Iris pigment epithelial cell (primary cell): ENCODE measurements around the gene ADGRL3.
"Not testable (repeated sequence)": the region's sequence is repeated elsewhere in the genome, so short reads cannot be mapped to it uniquely, and the experiment has no call there.

Experiments
- DNase-seq: peaks from one replicate; pipeline ENCODE4 v3.0.0-alpha.2; 2011; ENCODE audit warnings: low read depth

Gene ADGRL3

DNA sequence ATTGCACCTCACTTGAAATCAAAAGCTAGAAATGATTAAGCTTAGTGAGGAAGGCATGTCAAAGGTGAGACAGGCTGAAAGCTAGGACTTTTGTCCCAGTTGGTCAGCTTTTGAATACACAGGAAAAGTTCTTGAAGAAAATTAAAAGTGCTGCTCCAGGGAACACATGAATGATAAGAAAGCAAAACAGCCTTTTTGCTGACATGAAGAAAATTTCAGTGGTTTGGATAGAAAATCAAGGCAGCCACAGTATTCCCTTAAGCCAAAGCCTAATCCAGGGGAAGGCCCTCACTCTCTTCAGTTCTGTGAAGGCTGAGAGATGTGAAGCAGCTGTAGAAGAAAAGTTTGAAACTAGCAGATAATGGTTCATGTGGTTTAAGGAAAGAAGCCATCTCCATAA is 150.8 kb downstream of the ADGRL3 start:
- no peak for DNase-seq

DNA sequence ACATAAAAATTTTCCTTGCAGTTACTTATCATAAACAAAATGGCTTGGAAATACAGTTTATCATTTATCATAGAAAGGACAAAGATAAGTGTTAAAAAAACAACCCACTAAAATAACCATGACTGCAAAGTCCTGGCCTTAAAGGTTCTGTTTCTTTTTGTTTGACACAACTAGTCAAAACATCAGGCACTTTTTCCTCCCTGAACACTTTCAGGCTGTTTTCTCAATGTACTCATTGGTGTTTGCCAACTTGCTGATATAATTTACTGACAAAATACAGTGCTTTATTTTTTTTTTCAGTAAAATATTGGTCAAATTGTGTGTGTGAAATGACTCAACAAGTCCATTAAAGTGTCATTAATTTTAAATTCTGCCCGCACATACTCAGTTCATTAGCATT is 156.6 kb downstream of the ADGRL3 start:
- DNase-seq, result no peak

DNA sequence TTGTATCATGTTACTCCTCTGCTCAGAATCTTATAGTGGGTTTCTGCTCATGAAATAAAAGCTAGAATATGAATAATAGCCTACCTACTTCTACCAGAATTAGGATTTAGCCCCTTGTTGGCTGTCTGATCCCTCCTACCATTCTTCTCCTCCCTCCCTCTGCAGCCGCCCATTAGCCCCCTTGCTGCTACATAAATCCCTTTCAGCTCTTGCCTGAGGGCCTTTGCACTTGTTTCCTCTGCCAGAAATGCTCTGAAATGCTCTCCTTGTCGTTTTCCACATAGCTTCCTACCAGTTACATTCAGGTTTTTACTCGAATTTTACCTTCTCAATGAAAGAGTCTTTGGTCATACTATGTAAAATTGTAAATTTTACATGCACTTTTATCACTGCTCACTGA is 159.2 kb downstream of the ADGRL3 start:
- DNase-seq, result no peak

DNA sequence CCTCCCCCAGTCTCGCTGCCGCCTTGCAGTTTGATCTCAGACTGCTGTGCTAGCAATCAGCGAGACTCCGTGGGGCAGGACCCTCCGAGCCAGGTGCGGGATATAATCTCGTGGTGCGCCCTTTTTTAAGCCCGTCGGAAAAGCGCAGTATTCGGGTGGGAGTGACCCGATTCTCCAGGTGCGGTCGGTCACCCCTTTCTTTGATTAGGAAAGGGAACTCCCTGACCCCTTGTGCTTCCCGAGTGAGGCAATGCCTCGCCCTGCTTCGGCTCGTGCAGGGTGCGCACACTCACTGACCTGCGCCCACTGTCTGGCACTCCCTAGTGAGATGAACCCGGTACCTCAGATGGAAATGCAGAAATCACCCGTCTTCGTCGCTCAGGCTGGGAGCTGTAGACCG is 172.7 kb downstream of the ADGRL3 start:
- not testable (repeated sequence) for DNase-seq

DNA sequence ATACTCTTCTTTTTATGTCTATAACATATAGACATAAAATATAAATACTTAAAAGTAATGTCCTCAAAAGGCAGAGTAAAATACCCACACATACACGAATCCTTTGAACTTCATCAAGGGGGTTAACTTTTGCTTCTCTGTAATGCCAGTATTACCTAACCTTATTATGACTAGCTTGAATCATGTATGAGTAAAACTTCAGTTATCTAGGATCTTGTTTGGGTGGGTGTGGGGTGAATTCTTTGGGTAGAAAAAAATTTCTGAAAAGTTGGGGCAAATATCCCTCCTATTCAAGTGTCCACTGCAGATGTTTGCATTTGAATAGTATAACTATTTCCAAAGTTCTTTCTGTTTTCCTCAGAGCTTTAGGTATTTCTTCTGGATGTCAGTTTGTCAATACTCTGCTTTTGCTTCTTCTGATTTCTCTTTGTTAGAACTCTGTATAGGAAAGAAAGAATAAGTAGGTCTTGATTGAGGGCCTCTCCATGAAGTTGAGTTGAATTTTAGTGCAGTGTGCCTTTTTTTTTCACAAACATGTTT is 173.8 kb downstream of the ADGRL3 start:
- DNase-seq, result peak; percentile 78

DNA sequence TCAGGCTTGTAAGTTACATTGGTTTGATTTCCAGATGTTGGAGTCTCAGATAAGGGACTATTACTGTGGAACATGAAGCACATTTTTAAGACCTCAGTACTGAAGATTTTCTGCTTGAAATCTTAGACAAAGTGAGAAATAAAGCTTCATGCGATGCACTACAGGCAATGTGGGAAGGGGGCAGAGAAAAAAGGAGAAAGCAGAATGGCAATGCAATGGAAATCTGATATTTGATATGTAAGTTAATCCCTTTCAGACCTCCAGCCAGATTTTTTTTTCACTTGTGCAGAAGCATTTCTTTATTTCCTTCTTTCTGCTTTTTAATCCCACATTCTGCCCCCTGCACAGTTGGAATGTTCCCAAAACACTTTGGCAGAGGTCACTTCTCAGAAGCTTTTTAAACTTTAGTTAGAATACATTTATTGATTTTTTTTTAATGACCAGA is 174.3 kb downstream of the ADGRL3 start:
- peak; percentile 75 for DNase-seq

DNA sequence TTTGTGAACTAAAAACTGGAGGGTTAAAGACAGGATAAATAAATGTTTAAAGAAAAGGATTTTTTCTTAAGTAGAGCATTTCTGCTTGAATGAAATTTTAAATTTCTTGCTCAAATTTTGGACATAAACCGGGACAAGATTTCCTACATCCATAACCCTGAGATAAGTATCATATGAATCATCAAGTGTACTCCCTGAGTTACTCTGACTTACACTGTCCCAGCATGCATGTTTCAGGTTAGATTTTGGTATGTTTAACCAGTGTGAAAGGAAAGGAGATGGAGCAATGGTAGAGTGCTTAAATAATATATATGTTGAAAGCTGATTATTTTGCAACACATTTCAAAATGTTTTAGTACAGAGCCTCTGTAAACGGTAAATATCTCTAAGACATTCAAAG is 175.2 kb downstream of the ADGRL3 start:
- peak; percentile 42 for DNase-seq

DNA sequence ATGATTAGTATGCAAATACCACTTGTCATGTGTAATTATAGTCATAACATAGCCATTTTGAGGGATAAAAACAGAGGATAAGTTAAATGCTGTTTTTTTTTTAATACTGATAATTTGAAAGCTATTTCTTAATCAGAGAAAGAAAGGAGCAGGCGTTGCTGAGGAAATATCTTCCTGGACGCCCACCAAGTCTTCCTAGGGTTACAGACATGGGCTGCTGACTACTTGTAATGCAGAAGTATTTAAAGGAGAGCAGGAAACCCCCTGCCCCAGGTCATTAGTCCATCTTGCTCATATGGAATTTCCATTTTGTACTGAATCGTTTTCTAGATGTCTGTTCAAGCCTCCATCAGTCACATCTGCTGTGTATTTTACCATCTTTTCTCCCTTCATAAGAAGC is 176.2 kb downstream of the ADGRL3 start:
- DNase-seq, result peak; percentile 5

DNA sequence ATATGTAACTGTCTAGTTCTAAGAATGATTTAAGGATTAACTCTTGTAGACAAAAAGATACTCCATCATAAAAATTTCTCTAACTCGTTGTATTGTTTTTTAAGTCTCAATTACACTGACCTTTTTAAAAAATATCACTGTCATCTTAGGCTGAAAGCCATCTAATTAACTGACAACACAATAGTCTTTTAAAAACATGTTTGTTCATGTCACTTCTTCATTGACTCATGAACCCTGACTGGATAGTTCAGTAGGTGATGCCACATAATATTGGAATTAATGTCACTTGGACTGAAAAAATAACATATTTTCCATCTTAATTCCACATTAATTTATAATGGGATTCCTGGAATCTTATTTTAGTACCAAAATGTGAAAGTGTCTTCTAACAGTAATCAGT is 179.3 kb downstream of the ADGRL3 start:
- no peak for DNase-seq

DNA sequence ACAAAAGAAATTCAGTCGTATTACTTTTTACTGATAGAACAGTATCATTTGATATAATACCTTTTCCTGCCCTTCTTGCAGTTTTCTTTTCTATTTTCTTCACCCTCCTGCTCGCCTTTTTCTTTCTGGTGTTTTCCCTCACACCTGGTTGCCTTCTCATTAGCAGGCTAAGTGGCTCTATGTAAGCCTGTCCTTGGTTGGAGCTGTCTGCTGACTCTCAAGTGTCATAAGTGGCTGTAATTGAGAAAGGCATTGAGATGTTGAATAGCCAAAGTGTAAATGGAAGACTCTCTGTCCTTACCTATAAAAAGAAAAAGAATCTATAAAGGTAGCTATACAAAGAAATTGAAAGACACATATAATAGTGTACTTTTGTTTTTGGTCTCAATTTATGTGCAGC is 180.7 kb downstream of the ADGRL3 start:
- DNase-seq, result no peak

DNA sequence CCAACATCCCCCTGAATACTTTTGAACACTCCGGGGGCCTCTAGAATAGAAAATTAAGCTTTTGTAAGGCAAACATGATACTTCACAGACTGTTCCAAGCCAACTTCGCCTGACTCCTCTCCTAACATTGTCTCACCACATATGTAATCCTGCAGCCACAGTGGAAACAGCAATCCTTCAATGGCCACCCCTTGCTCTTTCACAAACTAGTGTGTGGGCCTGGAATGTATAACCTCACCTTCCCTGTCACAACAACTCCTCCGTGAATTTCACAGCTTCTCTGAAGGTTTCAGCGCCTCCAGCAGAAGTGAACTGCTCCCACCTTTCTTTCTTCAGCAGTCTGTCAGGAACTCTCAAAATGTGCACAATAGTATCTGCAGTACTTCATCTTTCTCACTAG is 185.1 kb downstream of the ADGRL3 start:
- DNase-seq, result no peak

DNA sequence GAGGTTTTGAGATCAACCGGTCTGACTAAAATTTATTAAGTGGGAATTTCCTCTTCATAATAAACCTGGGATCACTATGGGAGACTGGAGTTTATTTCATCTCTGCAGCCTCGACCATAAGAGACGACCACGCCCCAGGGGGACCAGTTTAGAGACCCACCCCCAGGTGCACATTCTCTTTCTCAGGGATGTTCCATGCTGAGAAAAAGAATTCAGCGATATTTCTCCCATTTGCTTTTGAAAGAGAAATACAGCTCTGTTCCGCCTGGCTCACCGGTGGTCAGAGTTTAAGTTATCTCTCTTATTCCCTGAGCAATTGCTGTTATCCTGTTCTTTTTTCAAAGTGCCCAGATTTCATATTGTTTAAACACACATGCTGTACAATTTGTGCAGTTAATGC is 187.2 kb downstream of the ADGRL3 start:
- DNase-seq, result not testable (repeated sequence)

DNA sequence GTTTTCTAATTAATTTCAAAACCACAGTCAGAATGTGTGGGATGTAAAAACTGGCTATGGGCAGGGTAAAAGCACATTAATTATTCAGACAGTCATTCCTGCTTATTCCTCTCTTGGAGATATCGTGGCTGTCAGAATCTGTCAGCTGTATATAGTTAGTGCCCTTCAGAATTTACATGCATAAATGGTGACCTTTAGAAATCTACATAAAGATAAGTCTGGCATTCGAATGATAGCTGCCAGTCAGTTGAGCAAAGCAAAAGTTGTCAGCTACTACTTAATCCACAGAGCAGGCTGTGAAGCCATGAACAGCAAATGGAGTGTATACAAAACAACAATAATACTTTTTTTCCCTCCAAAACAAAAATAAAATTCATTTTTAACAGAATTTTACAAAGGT is 189.5 kb downstream of the ADGRL3 start:
- DNase-seq, result no peak

DNA sequence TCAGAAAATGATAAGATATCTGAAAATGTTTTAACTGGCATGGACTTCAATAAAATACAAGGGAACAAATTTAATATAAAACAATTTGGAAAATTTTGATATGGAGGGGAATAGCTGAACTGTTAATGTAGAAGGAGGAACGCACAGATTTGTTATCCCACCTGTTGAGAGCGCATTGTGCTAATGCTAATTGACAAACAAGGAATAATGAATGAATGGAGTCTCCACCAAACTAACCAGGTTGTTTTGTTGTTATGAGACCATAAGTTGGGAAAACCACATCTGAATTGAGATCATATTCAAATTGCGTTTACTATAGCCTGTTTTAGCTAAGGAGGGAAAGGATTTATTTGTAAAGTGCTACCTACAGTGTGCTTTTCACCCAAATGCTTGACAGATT is 195.6 kb downstream of the ADGRL3 start:
- no peak for DNase-seq

DNA sequence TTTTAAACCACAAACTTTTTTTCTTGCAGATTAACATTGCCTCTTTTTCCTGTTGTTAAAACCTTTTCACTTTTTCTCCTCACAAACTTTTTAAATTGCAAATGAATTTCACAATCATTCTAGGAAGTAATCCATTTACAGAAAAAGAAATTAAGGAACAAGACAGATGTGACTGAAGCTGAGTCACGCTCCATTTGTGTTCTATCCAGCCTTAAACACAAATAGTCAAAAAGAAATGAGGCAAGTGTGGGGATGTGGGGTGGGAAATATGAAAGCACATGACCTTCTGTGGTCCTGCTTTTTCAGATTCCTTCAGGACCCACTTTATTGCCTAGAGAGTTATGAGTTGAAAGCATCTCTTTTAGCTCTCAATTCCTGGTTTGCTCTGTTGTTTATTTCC is 197.0 kb downstream of the ADGRL3 start:
- peak; percentile 31 for DNase-seq

DNA sequence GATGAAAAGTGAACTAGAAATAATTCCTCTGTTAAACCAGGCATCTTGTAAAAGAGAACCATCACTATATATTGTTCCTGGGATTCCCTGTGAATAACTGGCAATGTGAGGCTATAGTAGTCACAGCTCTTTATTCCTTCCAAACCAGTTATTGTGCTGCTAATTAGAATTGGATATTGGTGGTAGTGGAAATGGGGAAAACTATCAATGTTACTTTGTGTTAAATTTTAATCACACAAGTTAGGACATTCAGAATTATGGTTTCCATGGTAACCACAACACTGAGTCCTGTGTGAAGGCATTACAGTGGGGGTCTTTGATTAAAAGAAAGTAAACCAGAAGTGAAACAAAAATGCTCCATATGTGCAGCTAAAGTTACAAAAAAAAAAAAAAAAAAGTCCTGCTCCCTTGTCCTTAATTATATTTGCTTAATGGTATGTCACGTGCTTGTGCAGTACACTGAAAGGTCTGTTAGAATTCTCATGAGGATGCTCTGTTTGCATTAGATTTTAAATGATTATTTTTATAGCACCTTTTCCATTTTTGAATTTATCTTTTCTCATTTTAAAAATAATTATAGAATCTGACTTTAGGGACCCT is 200.4 kb downstream of the ADGRL3 start:
- no peak for DNase-seq

DNA sequence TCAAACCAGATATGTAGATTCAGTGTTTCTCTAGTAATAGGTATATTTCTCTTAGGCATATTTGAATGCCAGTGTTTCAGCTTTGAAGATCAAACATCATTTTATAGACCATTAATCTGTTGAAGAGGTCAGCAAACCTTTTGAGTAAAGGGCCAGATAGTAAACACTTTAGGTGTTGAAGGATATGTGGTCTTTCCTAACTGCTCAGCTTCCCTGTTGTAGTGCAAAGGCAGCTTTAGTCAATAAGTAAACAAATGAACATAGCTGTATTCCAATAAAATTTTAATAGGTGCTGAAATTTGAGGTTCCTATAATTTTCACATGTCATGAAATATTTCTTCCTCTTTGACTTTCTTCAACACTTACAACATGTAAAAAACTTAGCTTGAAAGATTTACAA is 201.6 kb downstream of the ADGRL3 start:
- no peak for DNase-seq

DNA sequence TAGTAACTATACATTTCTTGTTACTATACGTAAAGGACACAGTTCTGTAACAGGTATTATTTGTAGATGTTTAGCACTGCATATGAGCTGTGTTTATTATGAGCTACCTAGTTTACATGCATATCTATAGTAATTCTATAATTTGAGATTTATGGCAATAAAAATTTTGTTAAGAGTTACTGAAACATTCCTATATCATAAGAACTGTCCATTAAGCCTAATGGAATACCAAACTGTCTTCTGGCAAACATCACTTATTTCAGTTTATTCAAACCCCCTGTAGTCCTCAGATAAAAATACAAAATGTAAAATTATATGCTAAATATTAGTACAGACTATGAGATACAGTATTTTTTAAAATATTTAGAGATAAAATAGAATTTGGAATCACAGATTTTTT is 205.2 kb downstream of the ADGRL3 start:
- no peak for DNase-seq

DNA sequence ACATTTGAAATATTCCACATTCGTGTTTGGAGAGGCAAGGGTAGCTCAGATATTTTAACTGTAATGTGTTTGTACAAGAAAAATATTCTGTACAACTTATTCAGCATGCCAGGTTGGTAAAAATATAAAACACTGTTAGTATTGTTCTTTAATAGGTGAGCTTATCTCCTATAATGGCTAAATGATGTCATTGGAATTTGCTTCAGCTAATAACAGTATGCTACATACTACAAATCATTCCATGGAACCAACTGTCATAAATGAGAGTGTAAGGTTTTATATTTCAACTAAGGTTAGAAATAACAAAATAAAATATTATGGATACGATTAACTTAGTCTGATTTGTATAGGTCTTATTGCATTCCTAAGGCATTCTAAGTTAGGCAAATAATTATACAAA is 206.6 kb downstream of the ADGRL3 start:
- no peak for DNase-seq

DNA sequence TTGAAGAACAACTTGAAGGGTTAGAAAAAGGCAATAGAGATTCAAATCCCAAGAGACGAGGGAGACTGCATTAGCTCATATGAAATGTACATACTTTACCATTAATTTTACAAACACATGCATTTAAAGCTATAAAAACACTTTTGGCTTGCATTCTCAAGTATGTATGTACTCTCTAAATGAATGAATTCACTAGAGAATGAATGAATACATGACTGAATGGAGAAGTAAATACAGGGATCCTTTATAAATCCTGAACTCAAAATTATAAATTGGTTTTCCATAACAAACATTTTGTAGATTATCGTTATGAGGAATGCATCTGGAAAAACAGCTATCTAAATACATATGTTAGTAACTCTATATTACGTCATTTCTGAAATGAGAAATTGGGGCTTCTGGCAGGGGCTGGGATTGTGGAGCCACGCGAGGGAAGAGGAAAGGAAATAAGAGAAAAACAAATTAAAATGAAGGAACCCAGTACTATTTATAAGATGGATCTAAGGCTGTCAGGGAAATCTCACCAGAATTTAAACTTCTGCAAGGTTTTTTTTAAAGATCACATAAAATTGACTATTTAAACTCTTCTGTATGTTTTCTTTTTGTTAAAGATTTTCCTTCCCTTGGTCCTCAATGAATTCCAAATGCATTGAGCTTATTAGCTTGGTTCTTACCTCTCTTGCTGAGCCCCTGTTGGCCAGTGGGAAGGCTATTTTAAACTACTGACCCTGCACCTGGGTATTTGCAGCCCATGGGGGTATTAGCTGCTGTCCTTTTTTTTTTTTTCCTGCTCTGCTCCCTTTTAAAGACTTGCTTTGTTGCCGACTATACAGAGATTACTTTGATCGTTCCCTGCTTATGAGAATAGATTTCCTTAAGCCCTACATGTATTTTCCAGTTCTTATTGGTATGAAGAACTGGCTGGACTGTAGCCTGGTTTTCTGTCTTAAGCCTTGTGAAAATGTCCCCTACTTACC is 207.8 kb downstream of the ADGRL3 start:
- DNase-seq, result no peak

DNA sequence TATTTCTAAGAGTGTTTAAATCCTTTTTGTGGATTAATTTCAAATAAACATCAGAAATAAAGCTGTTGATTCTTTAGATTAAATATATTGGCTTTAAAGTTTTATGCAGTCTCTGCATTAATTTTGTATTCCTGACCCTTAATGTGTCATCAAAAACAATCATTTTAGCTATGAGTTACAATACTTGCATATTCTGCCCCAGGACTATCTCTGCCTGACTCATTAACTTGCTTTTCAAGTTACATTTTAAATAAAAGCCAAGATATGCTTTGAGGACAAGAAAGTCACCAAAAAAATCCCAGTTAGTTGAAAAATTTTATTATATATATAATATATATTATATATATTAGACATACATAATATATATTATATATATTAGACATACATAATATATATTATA is 208.7 kb downstream of the ADGRL3 start:
- DNase-seq, result no peak

DNA sequence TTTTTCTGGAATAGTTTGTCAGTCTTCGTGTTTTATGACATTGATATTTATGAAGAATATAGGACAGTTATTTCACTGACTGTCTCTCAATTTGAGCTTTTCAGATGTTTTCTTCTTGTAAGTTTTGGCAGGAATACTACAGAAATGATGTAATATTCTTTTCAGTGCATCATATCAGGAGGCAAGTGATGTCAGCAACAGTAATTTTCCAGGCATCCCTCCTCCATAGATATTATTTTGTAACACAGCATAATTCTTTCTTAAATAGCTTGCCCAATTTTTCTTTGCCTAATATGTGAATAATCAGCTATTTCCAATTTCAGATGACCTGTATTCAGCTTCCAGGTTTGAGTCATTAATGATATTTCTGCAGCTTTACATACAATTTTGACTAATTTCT is 211.1 kb downstream of the ADGRL3 start:
- DNase-seq, result no peak

DNA sequence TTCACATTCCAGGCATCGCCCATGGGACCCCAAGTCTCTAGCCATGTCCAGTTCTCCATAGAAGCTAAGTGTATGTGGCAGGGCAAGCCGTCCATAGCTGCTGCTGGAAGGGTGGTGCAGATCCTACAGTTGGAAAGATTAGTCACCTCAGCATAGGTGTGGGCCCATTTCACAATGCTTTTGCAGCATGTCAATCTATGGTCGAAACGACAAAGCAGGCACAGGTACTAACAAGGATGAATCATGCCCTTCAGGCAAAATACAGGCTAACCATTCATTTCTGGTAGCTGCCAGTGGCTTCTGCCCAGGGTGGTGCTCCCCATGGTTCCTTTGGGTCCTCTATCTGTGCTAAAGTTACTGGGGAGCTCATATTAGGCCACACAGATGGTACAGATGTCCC is 225.2 kb downstream of the ADGRL3 start:
- DNase-seq, result no peak
